Breast epithelium (tissue), 3 donors: ENCODE data around the gene NPHP4.

ENCODE experiments used
- CTCF ChIP-seq, 3 donors: fragments of 450-650 bp; IDR thresholded peaks; one replicate each; pipeline ENCODE4 v1.5.1; 2016 to 2017; ENCODE audit warnings: antibody characterized with exemption in 3 of 3, mild to moderate bottlenecking in 3 of 3, moderate library complexity in 3 of 3
- POLR2A ChIP-seq: fragments of 450-650 bp; IDR thresholded peaks from one replicate; pipeline ENCODE4 v1.6.1; 2016; ENCODE audit warnings: antibody characterized with exemption, mild to moderate bottlenecking, moderate library complexity
- POLR2AphosphoS5 ChIP-seq, 3 donors: sonication (generic); formaldehyde crosslinking; IDR thresholded peaks; one replicate each; pipeline ENCODE4 v1.6.1; 2017; ENCODE audit warnings: antibody characterized with exemption in 3 of 3

- no peak for TF ChIP-seq POLR2A
- TF ChIP-seq CTCF (IDR thresholded peaks at IDR 0.05): no peak
- no peak for TF ChIP-seq POLR2AphosphoS5 (IDR thresholded peaks at IDR 0.05)
These were observed 74.5 kb downstream of the NPHP4 start for GRCh38 chr1:5917591-5918274.
